Measurements from ENCODE around the gene CRIP1. TPM values are rescaled to one million over a fixed set of nuclear protein-coding genes. Genes with fewer than 3 reads are reported as not detected.

Gene CRIP1
- total RNA-seq, 4 donors from 2014 or later, result 8.2 to 35.6 (median 24.7) TPM

- DNase-seq, result no peak
- WGBS, 2 donors, result 40% methylated on average over 1 to 9 of the region's 26 CpGs
- Histone ChIP-seq H3K36me3 (no peaks in the 10 kb centered on the region), H3K4me3 (peak overlapping the region; percentile 37 to 86 (median 78)), H3K27ac (peak overlapping the region; percentile 90 to 99 (median 94)), H3K9me3 (no peaks in the 10 kb centered on the region), H3K4me1 (peaks cover 63 to 86% (median 74%) of the 10 kb centered on the region in 3 donors), H3K27me3 (peaks cover 0 to 23% (median 0%) of the 10 kb centered on the region in 4 donors)
- TF ChIP-seq POLR2A (IDR thresholded peaks at IDR 0.05), result no peak
- peak in 1 of 6 experiments; percentile 8 for TF ChIP-seq CTCF (IDR thresholded peaks at IDR 0.05)
- intact Hi-C loops (cut with DNase I), result loop anchor here (10.0 kb wide), 1 partner anchor 113 kb away; no protein-coding TSS in a partner anchor
Observed at GRCh38 chr14:105487986-105488777, 1.5 kb downstream of the CRIP1 start.

DNA sequence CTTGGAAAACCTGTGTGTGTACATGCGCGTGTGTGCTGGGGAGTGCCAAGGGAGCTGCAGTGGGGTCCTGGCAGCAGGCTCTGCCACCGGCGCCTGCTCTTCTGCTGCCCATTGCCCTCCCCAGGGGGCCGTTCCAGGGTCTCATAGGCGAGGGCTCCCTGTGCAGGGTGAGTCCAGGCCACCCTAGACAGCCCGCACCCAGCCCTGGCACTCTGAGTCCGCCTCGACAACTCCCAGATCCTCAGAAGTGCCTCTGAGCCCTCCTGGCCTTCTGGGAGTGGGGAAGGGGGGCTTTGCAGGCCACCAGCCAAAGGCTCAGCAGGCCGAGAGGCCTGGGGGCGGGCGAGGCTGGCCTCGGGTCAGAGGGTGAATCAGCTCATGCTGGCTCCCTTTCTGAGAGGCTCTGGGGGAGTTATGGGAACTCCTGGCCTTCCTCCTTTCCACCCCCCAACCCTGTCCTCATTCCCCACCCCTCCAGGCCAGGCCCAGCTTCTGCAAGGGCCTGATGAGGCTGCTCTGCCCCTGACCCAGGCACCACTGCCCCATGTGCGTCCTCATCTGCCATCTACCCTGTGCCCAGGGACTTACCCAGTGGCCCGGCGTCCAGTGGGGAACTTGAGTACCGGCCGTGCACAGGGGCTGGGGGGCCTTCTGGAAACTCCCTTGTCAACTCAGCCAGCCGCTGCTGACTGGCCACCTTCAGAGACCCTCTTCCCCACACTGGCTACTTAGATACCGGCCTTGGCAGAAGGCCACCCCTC lies 2.3 kb downstream of the CRIP1 start:
- DNase-seq, result no peak
- Histone ChIP-seq H3K27ac (peak overlapping the region; percentile 90 to 99 (median 94)), H3K9me3 (no peaks in the 10 kb centered on the region), H3K4me3 (peak overlapping the region in 3 of 4 donors; percentile 73 to 86 (median 83)), H3K27me3 (peaks cover 0 to 23% (median 0%) of the 10 kb centered on the region in 4 donors), H3K36me3 (no peaks in the 10 kb centered on the region), H3K4me1 (peaks cover 56 to 78% (median 66%) of the 10 kb centered on the region in 3 donors)
- 20% methylated on average over 1 of the region's 20 CpGs; no CpG with 5 or more reads in 1 of the 2 donors for WGBS, 2 donors
- intact Hi-C loops (cut with DNase I), result loop anchor here (10.0 kb wide), 1 partner anchor 114 kb away; no protein-coding TSS in a partner anchor
- TF ChIP-seq CTCF (IDR thresholded peaks at IDR 0.05), result no peak
- no peak for TF ChIP-seq POLR2A (IDR thresholded peaks at IDR 0.05)

GRCh38 chr14:105489542-105490266 lies 3.0 kb downstream of the CRIP1 start:
- Histone ChIP-seq H3K27ac (peak overlapping the region; percentile 90 to 99 (median 94)), H3K4me3 (peak overlapping the region; percentile 62 to 86 (median 78)), H3K4me1 (peaks cover 48 to 71% (median 59%) of the 10 kb centered on the region in 3 donors), H3K27me3 (peaks cover 0 to 23% (median 0%) of the 10 kb centered on the region in 4 donors), H3K9me3 (no peaks in the 10 kb centered on the region), H3K36me3 (no peaks in the 10 kb centered on the region)
- intact Hi-C loops (cut with DNase I), result loop anchor here (10.0 kb wide), 1 partner anchor 115 kb away; no protein-coding TSS in a partner anchor
- DNase-seq, result peak; percentile 38
- WGBS, 2 donors, result 2% methylated on average over 11 to 31 of the region's 44 CpGs
- TF ChIP-seq POLR2A (IDR thresholded peaks at IDR 0.05), result peak in 1 of 4 donors; percentile 40
- TF ChIP-seq CTCF (IDR thresholded peaks at IDR 0.05), result peak; percentile 61 to 81 (median 81)

- H3K4me1 ChIP-seq, result peaks cover 43 to 66% (median 54%) of the 10 kb centered on the region in 3 donors
- no peaks in the 10 kb centered on the region for H3K36me3 ChIP-seq
- intact Hi-C loops (cut with DNase I), result no loop called here
- peak overlapping the region; percentile 90 to 99 (median 94) for H3K27ac ChIP-seq
- WGBS, 2 donors, result 0% methylated on average over 6 to 8 of the region's 33 CpGs
- H3K27me3 ChIP-seq, result peaks cover 0 to 23% (median 0%) of the 10 kb centered on the region in 4 donors
- TF ChIP-seq POLR2A (IDR thresholded peaks at IDR 0.05) (no peak), CTCF (IDR thresholded peaks at IDR 0.05) (no peak)
- DNase-seq, result no peak
- H3K9me3 ChIP-seq, result no peaks in the 10 kb centered on the region
- peak overlapping the region; percentile 62 to 86 (median 78) for H3K4me3 ChIP-seq
Observed at GRCh38 chr14:105490267-105490571, 3.5 kb downstream of the CRIP1 start.

Data from esophagus squamous epithelium (tissue), 5 donors.